ENCODE measurements around the gene HBD. TPM values are rescaled to one million over a fixed set of nuclear protein-coding genes. Genes with fewer than 3 reads are reported as not detected.

Gene HBD
- total RNA-seq, 1 experiment from 2014 or later, result not detected

- intact Hi-C loops (cut with micrococcal nuclease), result no loop called here
- BruUV-seq (replicated peaks), result no TSS peak
- H3K79me2 ChIP-seq (ENCODE audit: insufficient read depth, low read length), result no peaks in the 10 kb centered on the region
- H3K36me3 ChIP-seq (ENCODE audit: control insufficient read depth in 1 of 2, insufficient read depth in 2 of 2, low read length in 2 of 2), result no peaks in the 10 kb centered on the region
- no peak overlapping the region for H3K4me2 ChIP-seq (ENCODE audit: low read length)
- POLR2A ChIA-PET, result interaction anchor here (0.7 kb wide), 1 partner anchor 9 kb away, joined by 3 read pairs; no protein-coding TSS in a partner anchor
- H3K27me3 ChIP-seq (ENCODE audit: insufficient read depth, low read length), result peaks cover 44% of the 10 kb centered on the region
- no peak for TF ChIP-seq SRF (IDR thresholded peaks at IDR 0.05; ENCODE audit: low read depth)
- TF ChIP-seq SP1 (IDR thresholded peaks at IDR 0.05; ENCODE audit: low read depth), result no peak
- no peak for TF ChIP-seq ZNF274 (IDR thresholded peaks at IDR 0.05; ENCODE audit: low read depth, low read length)
- no peak for TF ChIP-seq ZFX (IDR thresholded peaks at IDR 0.05)
- TF ChIP-seq CEBPB (IDR thresholded peaks at IDR 0.05; ENCODE audit: low read depth), result no peak
- TF ChIP-seq, protein P1, sequence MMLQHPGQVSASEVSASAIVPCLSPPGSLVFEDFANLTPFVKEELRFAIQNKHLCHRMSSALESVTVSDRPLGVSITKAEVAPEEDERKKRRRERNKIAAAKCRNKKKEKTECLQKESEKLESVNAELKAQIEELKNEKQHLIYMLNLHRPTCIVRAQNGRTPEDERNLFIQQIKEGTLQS (IDR thresholded peaks at IDR 0.05), result no peak
- TF ChIP-seq FOSL1 (IDR thresholded peaks at IDR 0.05; ENCODE audit: low read depth), result no peak
- no peak for TF ChIP-seq JUND (IDR thresholded peaks at IDR 0.05)
- TF ChIP-seq EZH2 (IDR thresholded peaks at IDR 0.05), result no peak
- TF ChIP-seq REST (IDR thresholded peaks at IDR 0.05; ENCODE audit: low read depth), result no peak
- TF ChIP-seq SIN3A (IDR thresholded peaks at IDR 0.05; ENCODE audit: low read depth), result no peak
- TF ChIP-seq CTCF (IDR thresholded peaks at IDR 0.05 in 2 of 3, conservative IDR thresholded peaks at IDR 0.05 in 1 of 3; ENCODE audit: borderline replicate concordance in 1 of 3, insufficient read depth in 1 of 3, low read depth in 2 of 3, low read length in 2 of 3), result no peak
- no peak for TF ChIP-seq YY1 (IDR thresholded peaks at IDR 0.05; ENCODE audit: extremely low read depth, insufficient replicate concordance, low read depth, low read length)
- H3K4me1 ChIP-seq (ENCODE audit: control insufficient read depth in 1 of 2, insufficient read depth in 2 of 2, low read length in 2 of 2), result no peaks in the 10 kb centered on the region
- H3K9ac ChIP-seq (ENCODE audit: low read length), result no peak overlapping the region
- no peaks in the 10 kb centered on the region for H3K9me3 ChIP-seq (ENCODE audit: control insufficient read depth in 1 of 2, insufficient read depth in 1 of 2, low read depth in 1 of 2, low read length in 2 of 2)
- H2AFZ ChIP-seq (ENCODE audit: low read depth, low read length, poor library complexity, severe bottlenecking), result no peak overlapping the region
- no peaks in the 10 kb centered on the region for H3K9me2 ChIP-seq (ENCODE audit: insufficient read depth)
- CTCF ChIA-PET, result interaction anchor here (1.2 kb wide), 1 partner anchor 73 kb away, joined by 3 read pairs; no protein-coding TSS in a partner anchor
- no peak overlapping the region for H3K27ac ChIP-seq (ENCODE audit: low read depth, low read length)
- no peaks in the 10 kb centered on the region for H4K20me1 ChIP-seq (ENCODE audit: insufficient read depth)
- H3K4me3 ChIP-seq (replicated peaks in 1 of 2; ENCODE audit: low read depth in 1 of 2, low read length in 2 of 2), result no peak overlapping the region
- DNase-seq (ENCODE audit: low read depth, low spot score), result no peak
- RAD21 ChIA-PET (ENCODE audit: low non-redundant PET in 1 of 2, low total read pairs in 2 of 2, uncharacterized antibody in 2 of 2, unreplicated experiment in 2 of 2), result no interaction called here
- no peak for ATAC-seq
Observed at GRCh38 chr11:5198285-5198684, 36.0 kb downstream of the HBD start.

Measured in HCT116 (cell line).